IPS DF 6.9 (cell line): Measurements from ENCODE around the gene RABAC1.

Source experiments
- DNase-seq: peaks from one replicate; pipeline ENCODE4 v3.0.0-alpha.2; 2013; ENCODE audit warnings: low read depth, low spot score
- H3K27ac ChIP-seq: one replicate; pipeline ENCODE4 v1.5.1; 2013; ENCODE audit warnings: low read length, control low read depth
- H3K27me3 ChIP-seq: 2 replicates; pipeline ENCODE4 v1.6.1; 2013; ENCODE audit warnings: mild to moderate bottlenecking, low read length; ENCODE audit not compliant: control insufficient read depth, insufficient read depth
- H3K36me3 ChIP-seq: 2 replicates; pipeline ENCODE4 v1.6.1; 2013; ENCODE audit warnings: low read length; ENCODE audit not compliant: control insufficient read depth, insufficient read depth
- H3K4me1 ChIP-seq: 2 replicates; pipeline ENCODE4 v1.6.1; 2013; ENCODE audit warnings: low read length; ENCODE audit not compliant: control insufficient read depth, insufficient read depth
- H3K4me3 ChIP-seq: 2 replicates; pipeline ENCODE4 v1.5.1; 2013; ENCODE audit warnings: mild to moderate bottlenecking, low read length
- H3K9me3 ChIP-seq: 2 replicates; pipeline ENCODE4 v1.6.1; 2013; ENCODE audit warnings: low read length, inconsistent platforms; ENCODE audit not compliant: control insufficient read depth, insufficient read depth
- WGBS: extraction: QIAGEN DNeasy Blood & Tissue Kit; methylation state at CpG from one replicate; pipeline ENCODE4 v1.1.7; 2013; ENCODE audit warnings: mixed read lengths, missing lambda C conversion rate; ENCODE audit not compliant: insufficient read length, insufficient coverage; 5-methylcytosine and 5-hydroxymethylcytosine counted together

RABAC1 gene

GRCh38 chr19:41987141-41987860 is 28.2 kb upstream of the RABAC1 start:
- Histone ChIP-seq H3K27ac (no peak overlapping the region), H3K27me3 (no peaks in the 10 kb centered on the region), H3K36me3 (peaks cover 11% of the 10 kb centered on the region), H3K4me1 (no peaks in the 10 kb centered on the region), H3K9me3 (no peaks in the 10 kb centered on the region), H3K4me3 (no peak overlapping the region)
- no peak for DNase-seq
- WGBS = no CpG with 5 or more reads among the region's 10 CpGs

GRCh38 chr19:41984961-41985360 is 25.8 kb upstream of the RABAC1 start:
- Histone ChIP-seq H3K36me3 (peaks cover 19% of the 10 kb centered on the region), H3K4me3 (no peak overlapping the region), H3K9me3 (no peaks in the 10 kb centered on the region), H3K4me1 (no peaks in the 10 kb centered on the region), H3K27ac (no peak overlapping the region), H3K27me3 (no peaks in the 10 kb centered on the region)
- no peak for DNase-seq
- WGBS = no CpG with 5 or more reads among the region's 17 CpGs

- WGBS = no CpG with 5 or more reads among the region's 15 CpGs
- Histone ChIP-seq H3K4me1 (no peaks in the 10 kb centered on the region), H3K36me3 (peaks cover 18% of the 10 kb centered on the region), H3K27ac (no peak overlapping the region), H3K4me3 (no peak overlapping the region), H3K27me3 (no peaks in the 10 kb centered on the region), H3K9me3 (no peaks in the 10 kb centered on the region)
- no peak for DNase-seq
Measured at GRCh38 chr19:41981724-41982123, 22.6 kb upstream of the RABAC1 start.

GRCh38 chr19:41978470-41978869 is 19.3 kb upstream of the RABAC1 start:
- no peaks in the 10 kb centered on the region for H3K9me3 ChIP-seq
- no peaks in the 10 kb centered on the region for H3K27me3 ChIP-seq
- no peak overlapping the region for H3K27ac ChIP-seq
- no CpG with 5 or more reads among the region's 17 CpGs for WGBS
- H3K4me3 ChIP-seq = no peak overlapping the region
- H3K36me3 ChIP-seq = peaks cover 12% of the 10 kb centered on the region
- no peaks in the 10 kb centered on the region for H3K4me1 ChIP-seq
- DNase-seq = no peak

GRCh38 chr19:41977916-41978315 is 18.8 kb upstream of the RABAC1 start:
- Histone ChIP-seq H3K4me3 (no peak overlapping the region), H3K4me1 (no peaks in the 10 kb centered on the region), H3K9me3 (no peaks in the 10 kb centered on the region), H3K27ac (no peak overlapping the region), H3K36me3 (peaks cover 12% of the 10 kb centered on the region), H3K27me3 (no peaks in the 10 kb centered on the region)
- WGBS = no CpG with 5 or more reads among the region's 22 CpGs
- no peak for DNase-seq

- Histone ChIP-seq H3K4me3 (no peak overlapping the region), H3K36me3 (peaks cover 11% of the 10 kb centered on the region), H3K27ac (no peak overlapping the region), H3K4me1 (no peaks in the 10 kb centered on the region), H3K27me3 (no peaks in the 10 kb centered on the region), H3K9me3 (no peaks in the 10 kb centered on the region)
- WGBS = no CpG with 5 or more reads among the region's 8 CpGs
- no peak for DNase-seq
Measured at GRCh38 chr19:41974652-41975051, 15.5 kb upstream of the RABAC1 start.

GRCh38 chr19:41971363-41971762 is 12.2 kb upstream of the RABAC1 start:
- Histone ChIP-seq H3K4me3 (no peak overlapping the region), H3K4me1 (no peaks in the 10 kb centered on the region), H3K27me3 (no peaks in the 10 kb centered on the region), H3K27ac (no peak overlapping the region), H3K9me3 (no peaks in the 10 kb centered on the region), H3K36me3 (peaks cover 6% of the 10 kb centered on the region)
- WGBS = no CpG with 5 or more reads among the region's 11 CpGs
- DNase-seq = no peak

GRCh38 chr19:41969772-41970458 is 10.8 kb upstream of the RABAC1 start:
- Histone ChIP-seq H3K27ac (no peak overlapping the region), H3K9me3 (no peaks in the 10 kb centered on the region), H3K4me3 (no peak overlapping the region), H3K36me3 (peaks cover 6% of the 10 kb centered on the region), H3K27me3 (no peaks in the 10 kb centered on the region), H3K4me1 (no peaks in the 10 kb centered on the region)
- no CpG with 5 or more reads among the region's 19 CpGs for WGBS
- no peak for DNase-seq

- H3K4me3 ChIP-seq = no peak overlapping the region
- peaks cover 6% of the 10 kb centered on the region for H3K36me3 ChIP-seq
- H3K27ac ChIP-seq = no peak overlapping the region
- no CpG with 5 or more reads among the region's 28 CpGs for WGBS
- no peaks in the 10 kb centered on the region for H3K4me1 ChIP-seq
- no peaks in the 10 kb centered on the region for H3K27me3 ChIP-seq
- no peak for DNase-seq
- H3K9me3 ChIP-seq = no peaks in the 10 kb centered on the region
Measured at GRCh38 chr19:41968751-41969595, 9.9 kb upstream of the RABAC1 start.

GRCh38 chr19:41967054-41967783 is 8.1 kb upstream of the RABAC1 start:
- no peak overlapping the region for H3K4me3 ChIP-seq
- no CpG with 5 or more reads among the region's 26 CpGs for WGBS
- H3K9me3 ChIP-seq = no peaks in the 10 kb centered on the region
- H3K4me1 ChIP-seq = no peaks in the 10 kb centered on the region
- no peak for DNase-seq
- H3K27me3 ChIP-seq = no peaks in the 10 kb centered on the region
- H3K36me3 ChIP-seq = peaks cover 6% of the 10 kb centered on the region
- no peak overlapping the region for H3K27ac ChIP-seq
